Epithelial cell of prostate (primary cell): ENCODE measurements around the gene HECA.
"Not testable (repeated sequence)": the region's sequence is repeated elsewhere in the genome, so short reads cannot be mapped to it uniquely, and the experiment has no call there.

Experiments used
- DNase-seq: peaks from one replicate; pipeline ENCODE4 v3.0.0-alpha.2; 2011; ENCODE audit warnings: low read depth, low spot score
- H3K27ac ChIP-seq: fragments of 450-650 bp; 2 replicates; pipeline ENCODE4 v1.5.1; 2017; ENCODE audit warnings: mild to moderate bottlenecking

Gene HECA

DNA sequence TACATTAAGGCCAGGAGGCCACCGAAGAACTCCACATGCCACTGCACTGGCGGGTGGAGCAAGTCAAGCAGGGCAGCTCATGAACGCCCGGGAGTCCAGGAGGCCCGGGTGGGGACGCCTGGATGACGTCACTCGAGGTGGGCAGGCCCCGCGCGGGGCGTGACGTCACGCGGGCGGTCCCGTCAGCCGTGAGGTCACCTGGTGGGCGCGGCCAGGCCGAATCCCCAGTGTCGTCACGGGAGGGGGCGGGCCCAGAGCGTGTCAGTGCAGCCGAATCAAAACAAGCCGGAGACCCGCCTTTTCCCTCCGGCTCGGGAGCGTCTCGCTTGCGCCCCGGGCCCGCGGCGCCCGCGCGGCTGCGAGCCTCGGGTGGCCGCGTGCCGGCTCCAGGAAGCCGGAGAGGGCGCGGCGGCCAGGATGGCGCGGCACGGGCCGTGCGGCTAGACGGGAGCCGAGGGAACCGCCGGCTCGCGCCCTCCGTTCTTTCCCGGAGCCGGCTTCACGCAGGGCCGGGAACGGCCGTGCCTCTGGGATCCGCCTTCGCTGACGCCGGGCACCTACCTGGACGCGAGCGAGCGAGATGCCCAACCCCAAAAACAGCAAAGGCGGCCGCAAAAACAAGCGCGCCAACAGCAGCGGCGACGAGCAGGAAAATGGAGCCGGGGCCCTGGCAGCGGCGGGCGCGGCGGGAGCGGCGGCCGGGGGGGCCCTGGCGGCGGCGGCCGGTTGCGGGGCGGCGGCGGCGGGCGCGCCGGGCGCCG is at the start of gene HECA:
Gene HECA, plus strand, starts transcription at position 264 of the 761 bp plus-strand sequence. Its CDS starts 317 bp downstream, at position 581.
- H3K27ac ChIP-seq = peak within 1 kb of the TSS; percentile 66
- DNase-seq = peak; percentile 83

GRCh38 chr6:139091826-139092225 is 43.1 kb upstream of the HECA start:
- H3K27ac ChIP-seq = no peak overlapping the region
- DNase-seq = no peak

- no peak overlapping the region for H3K27ac ChIP-seq
- DNase-seq = no peak
These were observed 34.9 kb upstream of the HECA start for GRCh38 chr6:139099984-139100383.

- no peak for DNase-seq
- H3K27ac ChIP-seq = no peak overlapping the region
These were observed 27.8 kb upstream of the HECA start for GRCh38 chr6:139107051-139107450.

DNA sequence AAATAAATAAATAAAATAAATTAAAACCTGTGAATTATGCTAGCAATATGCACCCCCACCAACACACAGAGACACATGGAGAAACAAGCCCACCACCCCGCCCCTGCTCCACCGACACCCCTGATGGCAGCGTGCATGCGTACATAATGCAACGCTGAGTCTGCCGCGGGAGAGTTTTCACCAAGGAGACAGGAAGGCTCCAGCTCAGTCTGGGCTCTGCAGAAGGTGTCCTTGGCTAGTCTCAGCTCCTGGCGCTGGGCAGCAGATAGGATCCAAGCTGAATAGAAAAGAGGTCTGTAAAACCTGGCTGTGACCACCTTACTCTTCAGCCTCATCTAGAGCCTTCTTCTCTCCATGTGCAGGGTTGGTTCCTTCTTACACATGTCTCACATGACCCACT is 26.5 kb upstream of the HECA start:
- no peak overlapping the region for H3K27ac ChIP-seq
- no peak for DNase-seq

- no peak overlapping the region for H3K27ac ChIP-seq
- no peak for DNase-seq
These were observed 25.3 kb upstream of the HECA start for GRCh38 chr6:139109558-139109957.

- DNase-seq = peak; percentile 77
- H3K27ac ChIP-seq = peak overlapping the region; percentile 78
These were observed 22.7 kb upstream of the HECA start for GRCh38 chr6:139112146-139112545.

GRCh38 chr6:139112561-139112960 is 22.3 kb upstream of the HECA start:
- DNase-seq = no peak
- H3K27ac ChIP-seq = peak overlapping the region; percentile 78

DNA sequence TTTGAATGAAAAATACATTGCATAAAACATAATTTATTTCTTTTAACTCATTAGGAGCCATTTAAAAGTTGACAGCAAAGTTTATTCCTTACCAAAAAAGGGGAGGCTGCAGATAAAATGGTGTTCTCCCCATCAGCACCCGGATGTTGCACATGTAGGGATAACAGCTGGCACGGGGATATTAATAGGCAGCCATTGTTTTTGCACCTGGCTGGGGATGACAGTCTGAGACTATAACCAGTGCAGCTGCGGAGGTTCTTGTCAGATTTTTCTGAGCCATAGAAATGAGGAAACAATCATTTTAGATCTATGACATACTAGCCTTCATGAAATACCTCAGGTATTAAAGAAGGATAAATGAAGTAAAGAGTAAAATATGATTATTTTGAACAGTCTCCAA is 20.1 kb upstream of the HECA start:
- no peak for DNase-seq
- no peak overlapping the region for H3K27ac ChIP-seq

DNA sequence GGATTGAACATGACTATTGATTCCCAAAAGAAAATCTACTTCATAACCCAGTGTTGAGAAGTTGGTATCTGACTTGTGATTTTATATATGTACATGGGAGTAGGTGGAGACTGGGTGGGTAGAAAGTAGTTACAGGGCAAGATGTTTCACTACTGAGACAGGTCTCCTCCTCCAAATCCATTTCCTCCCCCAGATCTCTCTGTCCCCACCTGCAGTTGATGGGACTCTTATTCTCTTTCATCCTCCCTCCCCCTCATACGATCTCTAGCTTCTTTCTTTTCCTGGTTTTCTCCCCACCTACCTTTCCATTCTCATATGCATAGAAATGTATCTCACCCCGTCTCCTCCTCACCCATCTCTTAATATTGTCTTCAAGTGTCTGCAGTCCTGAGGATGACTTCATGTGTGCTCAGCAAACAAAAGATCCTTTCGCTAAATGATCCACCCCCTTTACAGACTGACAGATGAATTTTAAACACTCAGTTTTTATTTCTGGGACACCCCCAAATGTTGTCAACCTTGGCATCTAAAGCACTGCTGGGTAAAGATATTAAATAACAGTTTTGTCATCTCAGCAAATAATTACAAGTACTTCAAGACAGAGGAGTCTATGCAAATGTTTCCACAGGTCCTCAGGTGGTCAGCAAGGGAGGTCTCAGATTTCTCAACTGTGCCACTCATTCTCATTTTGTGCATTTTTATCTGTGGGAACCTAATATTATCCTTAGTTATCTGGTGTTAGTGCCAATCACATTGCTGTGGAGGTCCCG is 18.7 kb upstream of the HECA start:
- no peak for DNase-seq
- H3K27ac ChIP-seq = no peak overlapping the region

DNA sequence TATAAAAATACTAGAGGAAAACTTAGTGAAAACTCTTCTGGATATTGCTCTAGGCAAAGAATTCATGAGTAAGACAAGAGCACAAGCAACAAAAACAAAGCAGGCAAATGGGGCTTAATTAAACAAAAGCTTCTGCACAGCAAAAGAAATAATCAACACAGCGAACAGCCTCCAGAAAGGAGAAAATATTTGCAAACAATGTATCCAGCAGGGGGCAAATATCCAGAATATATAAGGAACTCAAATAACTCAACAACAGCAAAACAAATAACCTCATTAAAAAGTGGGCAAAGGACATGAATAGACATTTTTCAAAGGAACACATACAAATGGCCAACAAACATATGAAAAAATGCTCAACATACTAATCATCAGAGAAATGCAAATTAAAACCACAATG is 17.1 kb upstream of the HECA start:
- DNase-seq = no peak
- H3K27ac ChIP-seq = no peak overlapping the region

DNA sequence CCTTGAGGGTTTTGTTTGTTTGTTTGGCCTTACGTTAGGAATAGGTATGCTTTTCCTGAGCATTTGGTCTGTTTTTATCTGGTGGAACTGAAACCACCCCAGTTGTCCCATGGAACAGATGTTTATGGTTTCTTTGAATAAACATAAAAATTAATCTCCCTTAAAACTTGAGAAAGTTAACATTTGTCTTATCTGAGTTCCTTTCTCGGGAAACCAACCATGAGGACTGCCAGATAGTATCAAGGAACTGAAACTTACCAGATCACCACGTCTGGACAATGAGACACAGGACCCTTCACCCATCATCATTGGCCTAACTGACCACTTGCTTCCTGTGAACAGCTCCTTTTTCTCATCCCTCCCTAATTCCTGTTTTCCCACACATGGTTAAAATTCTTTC is 15.3 kb upstream of the HECA start:
- DNase-seq = no peak
- no peak overlapping the region for H3K27ac ChIP-seq

DNA sequence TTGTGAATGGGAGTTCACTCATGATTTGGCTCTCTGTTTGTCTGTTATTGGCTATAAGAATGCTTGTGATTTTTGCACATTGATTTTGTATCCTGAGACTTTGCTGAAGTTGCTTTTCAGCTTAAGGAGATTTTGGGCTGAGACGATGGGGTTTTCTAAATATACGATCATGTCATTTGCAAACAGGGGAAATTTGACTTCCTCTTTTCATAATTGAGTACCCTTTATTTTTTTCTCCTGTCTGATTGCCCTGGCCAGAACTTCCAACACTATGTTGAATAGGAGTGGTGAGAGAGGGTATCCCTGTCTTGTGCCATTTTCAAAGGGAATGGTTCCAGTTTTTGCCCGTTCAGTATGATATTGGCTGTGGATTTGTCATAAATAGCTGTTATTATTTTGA is 12.1 kb upstream of the HECA start:
- not testable (repeated sequence) for H3K27ac ChIP-seq, DNase-seq

- no peak for DNase-seq
- H3K27ac ChIP-seq = no peak overlapping the region
These were observed 9.8 kb upstream of the HECA start for GRCh38 chr6:139124887-139125672.

- H3K27ac ChIP-seq = no peak overlapping the region
- no peak for DNase-seq
These were observed 8.6 kb upstream of the HECA start for GRCh38 chr6:139126255-139126654.

DNA sequence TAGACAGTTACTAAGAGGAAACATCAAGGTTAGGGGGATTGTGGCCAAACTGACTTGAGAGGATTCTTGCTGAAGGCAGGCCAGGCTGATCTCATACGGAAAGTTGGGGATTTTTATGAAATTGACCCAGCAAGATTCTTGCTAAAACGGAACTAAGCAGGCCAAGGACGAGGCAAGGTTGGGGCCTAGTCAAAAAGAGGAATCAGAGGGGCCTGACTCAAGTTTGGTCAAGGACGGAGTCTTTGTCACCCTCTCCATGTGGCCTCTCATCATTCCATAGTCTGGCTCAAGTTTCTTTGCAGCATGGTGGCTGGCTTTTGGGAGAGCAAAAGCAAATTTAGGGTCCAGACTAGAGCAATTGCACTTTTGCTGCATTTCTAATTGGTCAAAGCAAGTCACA is 7.9 kb upstream of the HECA start:
- DNase-seq = no peak
- no peak overlapping the region for H3K27ac ChIP-seq

GRCh38 chr6:139129284-139129683 is 5.6 kb upstream of the HECA start:
- no peak overlapping the region for H3K27ac ChIP-seq
- no peak for DNase-seq

DNA sequence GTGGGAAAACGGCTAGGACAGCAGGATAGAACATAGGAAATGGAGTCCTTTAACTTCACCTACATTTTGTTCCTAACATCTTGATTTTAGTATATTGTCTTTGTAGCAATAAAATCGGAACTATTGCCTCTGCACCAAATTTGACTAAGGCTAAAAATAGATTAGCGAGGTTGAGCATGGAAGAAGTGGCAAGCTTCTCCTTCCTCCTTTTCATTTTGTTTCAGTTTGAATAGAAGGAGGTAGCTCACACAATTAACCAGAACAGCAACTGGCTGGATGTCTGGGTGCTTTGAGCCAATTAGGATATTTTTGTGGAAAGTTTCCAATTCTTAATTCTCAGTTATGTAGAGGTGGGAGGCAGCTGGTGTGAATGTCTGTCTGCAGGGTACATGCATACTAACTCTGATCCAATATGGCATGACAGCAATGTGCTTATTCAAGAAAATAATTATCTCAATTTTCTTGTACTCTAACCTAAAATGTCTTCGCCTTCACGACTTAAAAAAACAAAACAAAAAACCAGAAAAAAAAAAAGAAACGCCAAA is 3.1 kb upstream of the HECA start:
- no peak overlapping the region for H3K27ac ChIP-seq
- no peak for DNase-seq

DNA sequence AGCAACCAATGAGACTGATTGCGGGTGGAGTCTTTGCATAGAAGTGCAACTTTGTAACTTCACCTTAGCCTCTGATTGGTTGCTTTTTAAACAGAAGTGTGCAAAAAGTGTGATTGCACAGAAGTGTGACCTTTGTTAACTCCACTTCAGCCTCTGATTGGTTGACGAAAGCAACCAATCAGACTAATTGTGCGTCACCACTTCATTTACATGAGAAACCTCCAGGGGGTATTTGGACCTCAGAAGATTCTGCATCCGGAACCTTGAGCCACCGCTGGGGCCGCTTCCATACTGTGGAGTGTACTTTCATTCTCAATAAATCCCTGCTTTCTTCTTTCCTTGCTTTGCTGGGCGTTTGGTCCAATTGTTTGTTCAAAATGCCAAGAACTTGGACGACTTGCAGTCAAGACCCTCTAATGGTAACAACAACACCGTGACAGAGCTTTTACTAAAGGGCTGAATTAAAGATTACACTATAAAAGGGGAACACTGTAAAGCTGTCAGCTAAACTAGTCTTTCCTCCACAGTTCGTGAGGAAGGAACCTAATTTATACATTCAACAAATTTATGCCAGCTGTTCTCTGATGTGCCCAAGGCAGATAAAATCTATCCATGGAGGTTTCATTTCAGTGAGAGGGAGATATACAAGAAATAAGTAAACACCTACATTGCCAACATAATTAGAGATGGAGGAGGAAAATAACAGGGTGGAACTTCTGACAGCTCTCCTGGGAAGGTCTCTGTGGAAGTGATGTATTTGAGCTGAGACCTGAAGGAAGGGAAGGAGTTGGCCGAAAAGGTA is 1.4 kb upstream of the HECA start:
- H3K27ac ChIP-seq = peak overlapping the region; percentile 3
- no peak for DNase-seq

- peak overlapping the region; percentile 3 for H3K27ac ChIP-seq
- no peak for DNase-seq
These were observed 850 bp upstream of the HECA start for GRCh38 chr6:139134064-139134395.
